H1 (cell line): ENCODE results near the gene PDZK1IP1. TPM values are rescaled to one million over a fixed set of nuclear protein-coding genes. Genes with fewer than 3 reads are reported as not detected.
"Not testable (repeated sequence)": the region's sequence is repeated elsewhere in the genome, so short reads cannot be mapped to it uniquely, and the experiment has no call there.

Experiments used
- CTCF ChIA-PET: fragments of 300-600 bp; sonication (Branson Sonifier 250); formaldehyde crosslinking; loops from one replicate; lab custom pipeline; 2021; ENCODE audit not compliant: partially characterized antibody; lab: Charles Lee
- POLR2A ChIA-PET: fragments of 300-600 bp; sonication (Branson Sonifier 250); formaldehyde crosslinking; loops from one replicate; lab custom pipeline; 2021; ENCODE audit warnings: inconsistent platforms; ENCODE audit not compliant: partially characterized antibody; lab: Charles Lee
- DNase-seq, 2 experiments: peaks; one replicate each; pipeline versions ENCODE4 v3.0.0 to v3.0.0-alpha.2; 2010 to 2022; ENCODE audit warnings: low spot score in 2 of 2, low read depth in 1 of 2, mixed read lengths in 1 of 2
- FAIRE-seq: peaks from 2 replicates; lab custom pipeline; 2011; peaks lifted over from hg19 to GRCh38; lab: Jason Lieb, UNC
- H2AFZ ChIP-seq: 2 replicates; pipeline ENCODE4 v1.8.1; 2012; ENCODE audit warnings: low read length, inconsistent platforms
- H2AK5ac ChIP-seq: 2 replicates; pipeline ENCODE4 v1.6.1; 2013; ENCODE audit warnings: low read depth, low read length
- H2BK120ac ChIP-seq: replicated peaks from 2 replicates; pipeline ENCODE3; 2013; ENCODE audit warnings: low read depth, low read length, inconsistent platforms
- H2BK12ac ChIP-seq: 2 replicates; pipeline ENCODE4 v1.6.1; 2013; ENCODE audit warnings: low read depth, low read length
- H2BK15ac ChIP-seq: 2 replicates; pipeline ENCODE4 v1.6.1; 2013; ENCODE audit warnings: low read length
- H2BK20ac ChIP-seq: 2 replicates; pipeline ENCODE4 v1.6.1; 2013; ENCODE audit warnings: low read length
- H2BK5ac ChIP-seq: 2 replicates; pipeline ENCODE4 v1.6.1; 2013; ENCODE audit warnings: low read depth, low read length
- H3K14ac ChIP-seq: 2 replicates; pipeline ENCODE4 v1.6.1; 2013; ENCODE audit warnings: inconsistent platforms; ENCODE audit not compliant: insufficient read length
- H3K18ac ChIP-seq: 2 replicates; pipeline ENCODE4 v1.6.1; 2013; ENCODE audit warnings: low read length; ENCODE audit errors: extremely low read depth
- H3K23ac ChIP-seq: 2 replicates; pipeline ENCODE4 v1.6.1; 2013; ENCODE audit warnings: inconsistent platforms; ENCODE audit not compliant: insufficient read length
- H3K23me2 ChIP-seq: 2 replicates; pipeline ENCODE4 v1.6.1; 2013; ENCODE audit warnings: low read depth, low read length
- H3K27ac ChIP-seq: 2 replicates; pipeline ENCODE4 v1.6.1; 2011; ENCODE audit warnings: low read depth, low read length, inconsistent platforms
- H3K27me3 ChIP-seq, 4 experiments: replicated peaks in 1 of 4; 1 replicate in 1 of 4; 2 replicates in 3 of 4; pipeline versions ENCODE4 v1.6.1 to v1.8.1; 2011 to 2013; ENCODE audit warnings: low read length in 3 of 4, mild to moderate bottlenecking in 3 of 4, inconsistent platforms in 2 of 4, mixed read lengths in 2 of 4, moderate library complexity in 1 of 4; ENCODE audit not compliant: control insufficient read depth in 3 of 4, insufficient read depth in 3 of 4; ENCODE audit errors: extremely low read depth in 1 of 4
- H3K36me3 ChIP-seq, 4 experiments: 2 replicates each; pipeline versions ENCODE4 v1.6.1 to v1.8.1; 2011 to 2013; ENCODE audit warnings: mild to moderate bottlenecking in 4 of 4, low read length in 3 of 4, moderate library complexity in 2 of 4, control low read depth in 1 of 4, inconsistent platforms in 1 of 4; ENCODE audit not compliant: insufficient read depth in 4 of 4, control insufficient read depth in 2 of 4
- H3K4ac ChIP-seq: replicated peaks from 2 replicates; pipeline ENCODE3; 2013; ENCODE audit warnings: low read length, low read depth, mixed read lengths, inconsistent platforms; ENCODE audit not compliant: insufficient read length
- H3K4me1 ChIP-seq, 4 experiments: replicated peaks in 1 of 4; 1 replicate in 1 of 4; 2 replicates in 3 of 4; pipeline versions ENCODE4 v1.6.1 to v1.8.1; 2011 to 2013; ENCODE audit warnings: low read length in 3 of 4, inconsistent platforms in 2 of 4, mixed read lengths in 1 of 4; ENCODE audit not compliant: insufficient read depth in 4 of 4, control insufficient read depth in 3 of 4
- H3K4me2 ChIP-seq, 2 experiments: 2 replicates each; pipeline versions ENCODE4 v1.6.1 to v1.8.1; 2011 to 2013; ENCODE audit warnings: low read depth in 2 of 2, low read length in 2 of 2, control low read depth in 1 of 2, inconsistent platforms in 1 of 2, mild to moderate bottlenecking in 1 of 2; ENCODE audit not compliant: insufficient read depth in 1 of 2
- H3K4me3 ChIP-seq, 4 experiments: fragments of 200-600, 300-600 bp in 1 of 4; sonication (generic), shearing (Covaris generic), sonication (Bioruptor Twin) in 1 of 4; 2 replicates each; pipeline versions ENCODE4 v1.5.1 to v1.8.1; 2011 to 2016; ENCODE audit warnings: low read length in 4 of 4, low read depth in 3 of 4, control low read depth in 2 of 4, inconsistent platforms in 2 of 4, mild to moderate bottlenecking in 2 of 4, mixed read lengths in 1 of 4, moderate library complexity in 1 of 4; ENCODE audit not compliant: insufficient read depth in 2 of 4; ENCODE audit errors: extremely low read depth in 1 of 4
- H3K56ac ChIP-seq: replicated peaks from 2 replicates; pipeline ENCODE3; 2013; ENCODE audit warnings: low read depth, mild to moderate bottlenecking, mixed read lengths, low read length, inconsistent platforms; ENCODE audit not compliant: insufficient read length
- H3K79me1 ChIP-seq: 2 replicates; pipeline ENCODE4 v1.6.1; 2013; ENCODE audit warnings: low read depth, low read length, control low read depth
- H3K79me2 ChIP-seq, 2 experiments: 2 replicates each; pipeline versions ENCODE4 v1.6.1 to v1.8.1; 2012 to 2013; ENCODE audit warnings: low read length in 2 of 2, mild to moderate bottlenecking in 2 of 2, inconsistent platforms in 1 of 2; ENCODE audit not compliant: insufficient read depth in 2 of 2, control insufficient read depth in 1 of 2
- H3K9ac ChIP-seq, 4 experiments: replicated peaks in 1 of 4; 1 replicate in 1 of 4; 2 replicates in 3 of 4; pipeline versions ENCODE4 v1.6.1 to v1.8.1; 2011 to 2013; ENCODE audit warnings: low read depth in 3 of 4, low read length in 3 of 4, control low read depth in 2 of 4, mild to moderate bottlenecking in 2 of 4, moderate library complexity in 2 of 4, inconsistent platforms in 1 of 4; ENCODE audit errors: extremely low read depth in 1 of 4
- H3K9me3 ChIP-seq, 2 experiments: 2 replicates each; pipeline versions ENCODE4 v1.6.1 to v1.8.1; 2012 to 2013; ENCODE audit warnings: mild to moderate bottlenecking in 2 of 2, moderate library complexity in 2 of 2, control low read depth in 1 of 2, inconsistent platforms in 1 of 2, low read depth in 1 of 2, low read length in 1 of 2, mixed read lengths in 1 of 2; ENCODE audit not compliant: insufficient read depth in 2 of 2
- H4K20me1 ChIP-seq, 2 experiments: replicated peaks in 1 of 2; 2 replicates each; pipeline versions ENCODE3 to v1.8.1; 2011 to 2013; ENCODE audit warnings: inconsistent platforms in 2 of 2, low read length in 2 of 2, mild to moderate bottlenecking in 1 of 2; ENCODE audit not compliant: insufficient read depth in 2 of 2, control insufficient read depth in 1 of 2
- H4K5ac ChIP-seq: 2 replicates; pipeline ENCODE4 v1.6.1; 2013; ENCODE audit warnings: low read length, low read depth, mixed read lengths, inconsistent platforms; ENCODE audit not compliant: insufficient read length
- H4K8ac ChIP-seq: 2 replicates; pipeline ENCODE4 v1.8.0; 2013; ENCODE audit warnings: mild to moderate bottlenecking, moderate library complexity, low read length, inconsistent platforms; ENCODE audit not compliant: insufficient read depth; ENCODE audit errors: extremely low read depth
- H4K91ac ChIP-seq: replicated peaks from 2 replicates; pipeline ENCODE3; 2013; ENCODE audit warnings: low read length, mixed read lengths, inconsistent platforms; ENCODE audit not compliant: insufficient read length
- WGBS, 2 experiments: shearing (Covaris generic) in 1 of 2; methylation state at CpG; one replicate each; pipeline versions ENCODE4 v1.1.6 to v1.1.7; 2013 to 2015; ENCODE audit warnings: low lambda C conversion rate in 2 of 2, mixed read lengths in 2 of 2, inconsistent platforms in 1 of 2, low coverage in 1 of 2, missing lambda C conversion rate in 1 of 2; ENCODE audit not compliant: insufficient replicate concordance in 2 of 2, insufficient coverage in 1 of 2, insufficient read length in 1 of 2; ENCODE audit errors: extremely low coverage in 1 of 2, missing lambda C conversion rate in 1 of 2; 5-methylcytosine and 5-hydroxymethylcytosine counted together
- polyA plus RNA-seq, 7 experiments: library from polyadenylated mRNA; depleted of rRNA in 3 of 7; stranded (reverse) in 5 of 7; unstranded in 2 of 7; fragments of >200 nt in 5 of 7; fragments of 200-250 nt in 2 of 7; gene quantifications; 1 replicate in 5 of 7; 2 replicates in 1 of 7; 4 replicates in 1 of 7; pipeline versions ENCODE4 v1.2.1 to v1.2.3, GENCODE V29; 2011 to 2013; ENCODE audit warnings: missing spikeins in 2 of 7, mixed read lengths in 2 of 7
- total RNA-seq: library from RNA; stranded (reverse); fragmentation: NEBNext Ultra II Directional; extraction: Animal tissue kit (Norgen Biotek cat#: 25700); gene quantifications from 2 replicates; pipeline ENCODE4 v1.2.1, GENCODE V29; 2021

PDZK1IP1 gene
- total and polyA plus RNA-seq, 2 of the 8 experiments (the other 6 are each of a cell fraction or from before 2014, with no cell fraction given) = 0.17 TPM; not detected in 1

GRCh38 chr1:47140358-47140757, 49.5 kb downstream of the PDZK1IP1 start:
- H3K23ac ChIP-seq, FAIRE-seq, H3K23me2 ChIP-seq, H4K91ac ChIP-seq, POLR2A ChIA-PET, H2AK5ac ChIP-seq, H3K4ac ChIP-seq, H3K79me1 ChIP-seq, H3K9me3 ChIP-seq, H3K4me1 ChIP-seq, H3K27ac ChIP-seq, H4K8ac ChIP-seq, H4K5ac ChIP-seq, H2BK12ac ChIP-seq, H3K79me2 ChIP-seq, DNase-seq, H2BK15ac ChIP-seq, H3K14ac ChIP-seq, H3K9ac ChIP-seq, H3K56ac ChIP-seq, H3K18ac ChIP-seq, H2BK120ac ChIP-seq, H3K27me3 ChIP-seq, H3K4me2 ChIP-seq, H4K20me1 ChIP-seq, H2BK5ac ChIP-seq, H2AFZ ChIP-seq, H3K4me3 ChIP-seq, H3K36me3 ChIP-seq, H2BK20ac ChIP-seq: not testable (repeated sequence)
- 89% methylated on average over 3 of the region's 3 CpGs; no CpG with 5 or more reads in 1 of the 2 experiments for WGBS, 2 experiments
- CTCF ChIA-PET = interaction anchor here (1.6 kb wide), 1 partner anchor 38 kb away, joined by 3 read pairs; no protein-coding TSS in a partner anchor
